KOPT-K1 (cell line): ENCODE data around the gene ACSL4.

Experiments used
- H3K27ac ChIP-seq: fragments of 200-600 bp; sonication (generic); 2 replicates; pipeline ENCODE4 v1.5.1; 2016; ENCODE audit warnings: antibody characterized with exemption, mild to moderate bottlenecking, low read depth, low read length; ENCODE audit not compliant: poor library complexity, severe bottlenecking
- H3K36me3 ChIP-seq: fragments of 200-600 bp; sonication (generic); 2 replicates; pipeline ENCODE4 v1.5.1; 2017; ENCODE audit warnings: antibody characterized with exemption, mild to moderate bottlenecking, low read length, moderate library complexity; ENCODE audit not compliant: insufficient read depth
- H3K9me3 ChIP-seq: fragments of 200-600 bp; sonication (generic); 2 replicates; pipeline ENCODE4 v1.5.1; 2017; ENCODE audit warnings: antibody characterized with exemption, low read length, mild to moderate bottlenecking; ENCODE audit not compliant: insufficient read depth, poor library complexity, severe bottlenecking

Gene ACSL4

DNA sequence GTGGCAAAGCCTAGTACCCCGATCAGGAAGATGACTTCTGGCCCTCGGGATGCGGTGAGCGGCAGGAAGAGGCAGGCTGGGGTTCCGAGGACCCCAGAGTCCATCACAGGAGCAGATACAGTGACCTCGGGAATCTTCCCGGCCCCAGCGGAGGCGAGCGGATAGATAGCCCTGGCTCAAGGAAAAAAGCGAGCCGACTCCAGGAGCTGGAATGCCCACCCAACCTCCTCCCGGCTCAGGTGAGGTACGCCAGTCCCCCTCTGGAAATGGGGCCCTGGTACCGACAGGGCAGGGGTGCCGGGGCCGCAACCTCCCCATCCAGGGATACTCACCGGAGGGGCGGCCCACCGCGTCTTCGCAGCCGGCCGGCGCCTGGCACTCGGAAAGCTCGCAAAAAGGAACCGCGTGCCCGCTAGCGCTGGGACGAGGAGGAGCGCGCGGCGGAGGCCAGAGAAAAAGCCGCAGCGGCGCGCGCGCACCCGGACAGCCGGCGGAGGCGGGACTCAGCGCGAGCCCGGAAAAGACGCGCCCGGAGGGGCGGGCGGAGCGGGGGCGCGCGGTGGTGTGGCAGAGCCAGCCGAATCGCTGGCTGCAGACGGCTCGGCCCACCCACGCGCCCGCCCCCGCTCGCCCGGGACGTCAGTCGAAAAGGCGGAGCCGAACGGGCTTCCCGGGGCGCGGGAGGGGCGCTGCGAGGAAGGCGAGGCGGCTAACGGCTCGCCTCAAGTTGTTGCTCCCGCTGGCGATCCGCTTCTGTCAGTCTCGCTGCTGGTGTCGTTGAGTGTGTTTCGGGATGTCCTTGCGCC lies at the start of gene ACSL4:
Gene ACSL4, minus strand, starts transcription at position 451 of the 806 bp plus-strand sequence. CDS start 49,894 bp downstream, outside the sequence.
- Histone ChIP-seq H3K9me3 (no peaks in the 10 kb centered on the region), H3K27ac (peak within 1 kb of the TSS; percentile 91), H3K36me3 (no peaks in the 10 kb centered on the region)

DNA sequence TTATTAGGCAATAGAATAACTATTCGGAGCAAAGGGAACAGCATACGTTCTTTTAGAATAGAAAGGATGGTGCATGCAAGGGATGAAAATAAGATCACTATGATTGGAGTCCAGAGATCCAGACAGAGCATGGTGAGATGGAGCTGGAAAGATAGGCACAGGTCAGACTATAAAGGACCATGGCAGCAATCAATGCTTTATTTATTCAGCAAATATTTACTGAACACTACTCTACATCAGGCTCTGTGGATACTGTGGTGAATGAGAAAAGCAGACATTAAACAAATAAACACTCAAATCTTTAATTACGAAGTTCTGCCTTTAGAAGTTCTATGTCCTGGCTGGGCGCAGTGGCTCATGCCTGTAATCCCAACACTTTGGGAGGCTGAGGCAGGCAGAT lies 44.7 kb upstream of the ACSL4 start:
- Histone ChIP-seq H3K27ac (no peak overlapping the region), H3K36me3 (no peaks in the 10 kb centered on the region), H3K9me3 (no peaks in the 10 kb centered on the region)

DNA sequence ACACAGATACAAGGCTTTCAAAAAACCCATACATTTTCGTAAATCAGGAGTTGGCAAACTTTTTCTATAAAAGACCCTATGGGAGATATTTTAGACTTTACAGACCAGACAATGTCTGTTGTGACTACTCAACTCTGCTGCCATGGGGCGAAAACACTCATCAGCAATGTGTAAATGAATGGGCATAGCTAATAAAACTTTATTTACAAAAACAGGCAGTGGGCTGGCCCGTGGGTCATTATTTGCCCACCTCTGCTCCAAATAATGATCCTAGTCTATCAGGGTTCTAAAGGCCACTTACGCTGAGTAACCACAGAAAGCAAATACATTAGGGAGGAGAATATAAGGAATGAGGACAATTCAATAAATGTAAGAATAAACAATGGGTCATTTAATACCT lies 43.9 kb upstream of the ACSL4 start:
- Histone ChIP-seq H3K27ac (no peak overlapping the region), H3K36me3 (no peaks in the 10 kb centered on the region), H3K9me3 (no peaks in the 10 kb centered on the region)

DNA sequence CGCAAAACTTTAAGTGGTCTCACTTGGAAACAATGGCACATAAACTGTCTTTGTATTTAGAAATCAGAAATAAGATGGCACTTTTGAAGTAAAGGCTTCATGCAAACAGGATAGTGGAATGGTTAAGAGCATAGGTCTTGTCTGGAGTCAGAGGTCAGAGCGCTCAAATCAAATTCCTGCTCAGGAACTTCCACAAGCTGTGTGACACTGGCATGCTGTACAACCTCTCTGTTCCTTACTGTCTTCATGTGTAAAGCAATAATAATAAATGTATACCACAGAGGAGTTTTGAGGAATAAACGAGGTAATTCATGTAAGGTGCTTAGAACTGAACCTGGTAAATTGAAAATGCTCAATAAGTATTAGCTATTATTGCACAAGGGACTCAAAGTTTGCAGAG lies 43.4 kb upstream of the ACSL4 start:
- no peaks in the 10 kb centered on the region for H3K9me3 ChIP-seq
- H3K36me3 ChIP-seq, result no peaks in the 10 kb centered on the region
- H3K27ac ChIP-seq, result no peak overlapping the region

DNA sequence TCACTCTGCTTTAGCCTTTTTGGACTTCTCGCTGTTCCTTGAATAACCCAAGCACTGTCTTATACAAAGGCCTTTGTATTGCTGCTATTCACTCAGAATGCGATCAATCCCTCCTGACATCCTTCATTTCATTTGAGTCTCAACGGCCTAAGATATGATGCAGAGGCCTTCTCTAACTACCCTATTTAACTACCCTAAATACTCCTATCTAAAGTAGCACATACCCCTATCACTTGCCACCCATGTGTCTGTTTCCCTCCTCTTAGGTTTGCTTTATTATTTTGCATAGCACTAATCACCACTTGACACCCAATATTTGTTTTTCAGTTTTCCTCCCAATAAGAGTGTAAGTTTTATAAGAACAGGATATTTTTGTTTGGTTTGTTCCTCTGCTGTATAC lies 42.3 kb upstream of the ACSL4 start:
- no peak overlapping the region for H3K27ac ChIP-seq
- no peaks in the 10 kb centered on the region for H3K36me3 ChIP-seq
- H3K9me3 ChIP-seq, result no peaks in the 10 kb centered on the region

DNA sequence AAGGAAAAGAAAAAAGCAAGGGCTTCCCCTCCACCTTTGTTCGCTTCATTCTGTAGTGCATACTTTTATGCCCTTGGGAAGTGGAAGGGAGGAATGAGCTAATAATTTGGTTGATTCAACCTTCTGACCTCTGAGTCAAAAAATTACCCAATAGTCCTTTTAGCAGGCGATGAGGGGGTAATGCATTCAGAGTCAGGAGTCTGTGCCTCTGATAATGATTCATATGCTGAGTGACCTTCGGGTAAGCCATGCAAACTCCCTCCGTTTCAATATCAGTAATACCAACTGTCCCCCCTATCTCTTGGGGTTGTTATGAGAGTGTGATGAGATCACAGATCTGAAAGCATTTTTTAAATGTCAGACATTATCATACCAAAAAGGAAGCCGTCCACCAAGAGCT lies 41.6 kb upstream of the ACSL4 start:
- Histone ChIP-seq H3K9me3 (no peaks in the 10 kb centered on the region), H3K36me3 (no peaks in the 10 kb centered on the region), H3K27ac (no peak overlapping the region)

DNA sequence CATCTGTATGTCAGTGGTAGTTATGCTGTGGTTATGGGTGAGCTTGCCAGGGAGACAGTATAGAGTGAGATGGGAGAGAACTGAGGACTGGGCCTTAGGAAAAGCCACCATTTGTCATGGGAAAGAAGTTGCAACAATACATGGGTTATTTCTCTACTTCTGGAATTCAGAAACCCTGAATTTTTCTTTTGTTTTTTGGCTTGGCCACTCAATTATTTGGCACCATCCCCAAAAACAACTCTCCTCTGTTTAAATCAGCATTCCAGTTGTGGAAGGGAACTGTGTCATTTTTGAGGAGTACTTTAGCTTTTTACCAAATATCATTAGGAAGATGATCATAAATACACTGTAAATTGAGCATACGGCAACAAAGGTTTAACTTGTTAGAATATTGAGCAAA lies 41.1 kb upstream of the ACSL4 start:
- Histone ChIP-seq H3K36me3 (no peaks in the 10 kb centered on the region), H3K9me3 (no peaks in the 10 kb centered on the region), H3K27ac (no peak overlapping the region)

DNA sequence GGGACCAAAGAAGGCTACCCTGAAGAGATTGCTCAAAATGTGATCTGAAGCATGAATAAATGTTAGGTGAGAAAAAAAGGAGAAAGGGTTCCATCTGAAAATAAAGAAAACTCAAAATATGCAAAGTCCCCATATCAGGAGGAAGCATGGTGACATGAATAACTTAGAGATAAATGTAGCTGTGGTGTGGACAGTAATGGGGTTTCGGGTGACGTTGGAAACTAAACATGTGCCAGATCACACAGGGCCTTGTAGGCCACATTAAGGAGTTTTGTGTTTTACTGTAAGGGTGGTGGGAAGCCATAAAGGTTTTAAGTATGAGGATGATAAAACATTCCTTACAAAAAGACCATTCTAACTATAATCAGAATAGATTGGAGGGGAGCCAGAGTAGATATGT lies 40.3 kb upstream of the ACSL4 start:
- Histone ChIP-seq H3K9me3 (no peaks in the 10 kb centered on the region), H3K27ac (no peak overlapping the region), H3K36me3 (no peaks in the 10 kb centered on the region)

DNA sequence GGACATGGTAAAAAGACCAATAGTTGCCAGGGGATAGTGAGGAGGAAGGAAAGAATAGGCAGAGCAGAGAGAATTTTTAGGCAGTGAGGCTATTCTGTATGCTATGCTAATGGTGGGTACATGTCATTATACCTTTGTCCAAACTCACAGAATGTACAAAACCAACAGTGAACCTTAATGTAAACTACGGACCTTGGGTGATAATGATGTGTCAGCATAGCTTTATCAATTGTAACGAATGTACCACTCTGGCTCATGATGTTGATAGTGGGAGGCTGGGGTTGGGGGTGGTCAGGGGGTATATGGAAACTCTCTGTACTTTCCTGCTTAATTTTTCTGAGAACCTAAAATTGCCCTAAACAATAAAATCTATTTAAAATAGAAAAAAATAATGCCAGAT lies 37.7 kb upstream of the ACSL4 start:
- H3K9me3 ChIP-seq, result no peaks in the 10 kb centered on the region
- H3K27ac ChIP-seq, result no peak overlapping the region
- no peaks in the 10 kb centered on the region for H3K36me3 ChIP-seq

DNA sequence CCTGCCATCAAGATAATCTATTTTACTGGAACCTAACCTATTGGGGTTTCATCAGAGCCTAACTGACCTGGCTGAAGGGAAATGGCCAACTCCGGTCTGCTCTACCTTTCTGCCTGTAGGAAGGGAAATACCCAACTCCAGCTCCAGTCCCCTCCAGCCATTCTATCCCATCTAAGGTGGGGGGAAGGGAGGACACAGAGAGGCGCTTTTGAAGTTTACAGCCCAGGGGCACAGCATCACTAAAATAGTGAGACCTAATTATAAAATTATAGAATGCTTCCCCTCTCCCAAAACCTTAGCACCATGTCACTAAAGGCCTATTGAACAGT lies 27.8 kb upstream of the ACSL4 start:
- no peaks in the 10 kb centered on the region for H3K9me3 ChIP-seq
- no peaks in the 10 kb centered on the region for H3K36me3 ChIP-seq
- no peak overlapping the region for H3K27ac ChIP-seq

DNA sequence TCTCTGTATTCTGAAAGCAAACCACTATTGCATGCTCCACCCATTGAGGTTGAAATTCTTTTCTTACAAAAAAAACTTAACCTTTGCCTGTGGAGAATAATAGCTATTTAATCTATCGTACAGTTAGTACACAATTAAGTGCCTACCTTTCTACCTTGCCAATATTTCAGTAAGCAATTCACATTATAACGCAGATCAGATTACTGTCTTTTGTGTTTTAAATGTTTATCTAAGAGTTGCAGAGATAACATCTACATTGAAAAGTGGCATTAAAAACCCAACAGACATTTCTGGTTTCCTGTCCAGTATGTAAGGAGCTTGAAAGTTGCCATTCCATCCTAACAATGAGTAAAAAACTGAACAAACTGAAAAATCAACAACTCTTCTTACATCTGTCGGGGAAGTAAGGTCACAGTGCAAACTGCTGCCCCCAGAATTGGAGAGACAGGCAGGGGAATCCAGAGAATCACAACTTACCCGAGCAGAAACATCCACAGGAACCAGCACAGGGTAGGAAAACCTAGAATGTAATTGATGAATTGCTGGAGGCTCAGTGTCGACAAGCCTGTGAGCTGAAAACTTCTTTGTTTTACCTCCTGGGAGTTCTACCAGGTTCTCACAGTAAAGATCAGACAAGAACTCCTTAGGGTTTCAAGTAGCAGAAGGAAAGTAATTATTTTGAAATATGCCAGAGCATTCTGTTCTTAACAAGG lies 27.3 kb upstream of the ACSL4 start:
- no peak overlapping the region for H3K27ac ChIP-seq
- no peaks in the 10 kb centered on the region for H3K36me3 ChIP-seq

DNA sequence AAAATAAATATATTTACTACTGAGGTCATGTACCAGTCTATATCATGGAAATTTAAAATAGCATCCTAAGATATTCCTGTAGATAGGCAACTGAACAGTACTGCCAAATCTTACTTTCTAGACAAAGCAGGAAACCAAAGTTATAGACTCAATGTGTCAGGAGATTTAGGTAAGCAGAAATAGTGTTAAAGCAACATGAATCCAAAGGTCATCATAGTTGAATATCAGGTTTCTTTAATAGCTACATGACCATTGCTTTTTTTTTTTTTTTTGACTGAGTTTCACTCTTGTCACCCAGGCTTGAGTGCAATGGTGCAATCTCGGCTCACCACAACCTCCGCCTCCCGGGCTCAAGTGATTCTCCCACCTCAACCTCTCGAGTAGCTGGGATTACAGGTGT lies 20.2 kb upstream of the ACSL4 start:
- Histone ChIP-seq H3K36me3 (no peaks in the 10 kb centered on the region), H3K9me3 (no peaks in the 10 kb centered on the region), H3K27ac (no peak overlapping the region)

More for the DNA sequence above, 27.3 kb upstream of the ACSL4 start:
- H3K9me3 ChIP-seq, result no peaks in the 10 kb centered on the region

DNA sequence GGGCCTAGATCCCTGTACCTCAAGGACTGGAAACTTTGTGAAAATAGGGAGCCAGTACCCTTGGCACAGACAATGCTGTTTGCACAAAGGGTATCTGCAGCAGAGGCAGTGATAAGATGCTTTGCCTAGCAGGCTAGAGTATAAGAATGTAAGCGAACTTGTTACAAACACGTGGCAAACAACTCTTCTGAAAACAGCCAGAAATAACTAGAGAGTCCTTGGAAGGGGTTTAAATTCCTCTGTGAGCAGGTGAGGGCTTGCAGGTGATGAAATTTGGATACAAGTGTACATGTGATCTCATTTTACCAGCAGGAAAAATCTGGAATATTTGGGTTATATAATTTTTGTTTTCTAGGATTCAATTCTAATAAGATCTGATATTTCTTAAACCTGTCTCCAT lies 18.6 kb upstream of the ACSL4 start:
- Histone ChIP-seq H3K36me3 (no peaks in the 10 kb centered on the region), H3K9me3 (no peaks in the 10 kb centered on the region), H3K27ac (no peak overlapping the region)

DNA sequence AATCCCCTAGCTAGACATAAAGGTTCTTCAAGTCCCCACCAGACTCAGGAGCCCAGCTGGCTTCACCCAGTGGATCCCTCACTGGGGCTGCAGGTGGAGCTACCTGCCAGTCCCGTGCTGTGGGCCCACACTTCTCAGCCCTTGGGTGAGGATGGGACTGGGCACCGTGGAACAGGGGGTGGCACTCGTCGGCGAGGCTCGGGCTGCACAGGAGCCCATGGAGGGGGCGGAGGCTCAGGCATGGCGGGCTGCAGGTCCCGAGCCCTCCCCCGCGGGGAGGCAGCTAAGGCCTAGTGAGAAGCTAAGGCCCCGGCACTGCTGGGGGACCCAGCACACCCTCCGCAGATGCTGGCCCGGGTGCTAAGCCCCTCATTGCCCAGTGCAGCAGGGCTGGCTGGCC lies 16.1 kb upstream of the ACSL4 start:
- Histone ChIP-seq H3K9me3 (no peaks in the 10 kb centered on the region), H3K36me3 (no peaks in the 10 kb centered on the region), H3K27ac (no peak overlapping the region)

DNA sequence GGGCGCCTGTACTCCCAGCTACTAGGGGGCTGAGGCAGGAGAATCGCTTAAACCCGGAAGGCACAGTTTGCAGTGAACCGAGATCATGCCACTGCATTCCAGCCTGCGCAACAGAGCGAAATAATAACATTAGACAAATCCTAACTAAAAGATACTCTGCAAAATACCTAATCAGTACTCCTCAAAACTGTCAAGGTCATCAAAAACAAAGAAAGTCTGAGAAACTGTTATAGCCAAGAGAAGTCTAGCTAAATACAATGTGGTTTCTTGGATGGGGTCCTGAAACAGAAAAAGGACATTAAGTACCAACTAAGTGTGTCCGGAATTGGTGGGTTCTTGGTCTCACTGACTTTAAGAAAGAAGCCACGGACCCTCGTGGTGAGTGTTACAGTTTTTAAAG lies 14.6 kb upstream of the ACSL4 start:
- no peaks in the 10 kb centered on the region for H3K9me3 ChIP-seq
- no peaks in the 10 kb centered on the region for H3K36me3 ChIP-seq
- no peak overlapping the region for H3K27ac ChIP-seq

DNA sequence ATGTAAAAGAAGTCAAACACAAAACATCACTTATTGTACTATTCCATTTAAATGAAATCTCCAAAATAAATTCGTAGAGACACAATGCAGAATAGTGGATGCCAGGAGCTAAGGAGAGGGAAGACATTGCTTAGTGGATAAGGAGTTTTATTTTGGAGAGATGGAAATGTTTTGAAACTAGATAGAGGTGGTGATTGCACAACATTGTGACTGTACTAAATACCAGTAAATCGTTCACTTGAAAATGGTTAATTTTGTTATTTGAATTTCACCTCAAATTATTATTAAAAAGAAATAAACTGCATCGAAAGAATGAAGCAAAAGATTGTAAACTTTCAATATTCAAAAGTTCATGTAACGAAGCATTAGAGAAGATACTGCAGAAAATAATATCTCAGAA lies 9.7 kb upstream of the ACSL4 start:
- Histone ChIP-seq H3K9me3 (no peaks in the 10 kb centered on the region), H3K27ac (no peak overlapping the region), H3K36me3 (no peaks in the 10 kb centered on the region)
